ENCODE data around the gene VWA8. TPM values are rescaled to one million over a fixed set of nuclear protein-coding genes. Genes with fewer than 3 reads are reported as not detected.
A peak's percentile ranks its signal among the peaks of the same experiment; 100 is the strongest.

VWA8 gene
- total and polyA plus RNA-seq, 2 of the 13 experiments (the other 11 are each of a cell fraction or from before 2014, with no cell fraction given), result 9.1 to 17.3 TPM

DNA sequence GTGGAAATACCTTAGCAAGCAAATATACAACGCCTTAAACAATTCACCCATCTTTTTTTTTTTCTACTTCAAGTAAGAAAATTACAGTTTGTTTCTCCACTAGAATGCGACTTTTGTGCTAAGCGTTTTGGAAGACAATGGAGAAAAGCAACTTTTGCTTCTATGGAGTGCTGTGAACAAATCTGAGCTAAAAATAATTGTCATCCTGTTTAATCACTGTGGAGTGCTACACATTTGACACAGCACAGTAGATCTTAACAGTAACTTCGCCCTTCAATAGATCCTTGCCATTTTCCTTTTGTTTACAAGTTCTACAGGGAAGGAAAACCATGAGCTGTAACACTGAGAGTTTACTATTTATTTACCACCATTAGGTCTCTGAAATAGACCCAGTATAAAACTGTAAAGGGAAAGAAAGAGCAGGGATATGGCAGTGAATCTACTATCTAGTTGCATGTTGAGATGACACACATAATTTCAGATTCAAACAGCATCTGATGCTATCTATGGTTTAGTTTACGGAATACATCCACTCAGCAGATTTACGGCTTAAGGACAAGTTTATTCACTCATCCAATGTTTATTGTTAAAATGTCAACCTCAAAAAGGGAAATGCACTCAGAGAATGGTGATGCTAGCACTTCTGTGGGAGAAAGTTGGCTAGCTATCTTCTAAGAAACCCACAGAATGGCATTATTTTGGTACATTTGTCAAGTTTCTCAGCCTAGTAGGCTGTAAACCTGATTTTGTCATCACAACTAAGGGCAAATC is 175.3 kb downstream of the VWA8 start:
- in situ Hi-C loops (cut with HindIII; ENCODE audit: extremely low pct_ligation_motif_present, low pct_unique_long_range_greater_than_20kb) (no loop called here), intact Hi-C loops (cut with micrococcal nuclease; ENCODE audit: unreplicated experiment) (no loop called here)
- no peak overlapping the region for H3K9ac ChIP-seq (ENCODE audit: insufficient read depth, low read depth, low read length)
- POLR2A ChIA-PET, result no interaction called here
- no peaks in the 10 kb centered on the region for H3K9me3 ChIP-seq (ENCODE audit: low read length)
- no peak overlapping the region for H3K4me2 ChIP-seq (ENCODE audit: low read depth, low read length)
- no peaks in the 10 kb centered on the region for H3K27me3 ChIP-seq (ENCODE audit: control insufficient read depth in 1 of 2, insufficient read depth in 2 of 2, low read length in 2 of 2)
- H3K4me1 ChIP-seq (ENCODE audit: insufficient read depth, low read length), result peaks cover 19% of the 10 kb centered on the region
- ATAC-seq, result no peak
- H3K27ac ChIP-seq (ENCODE audit: extremely low read length, insufficient read depth, low read length), result no peak overlapping the region
- no peak for FAIRE-seq
- H2AFZ ChIP-seq (ENCODE audit: low read length), result no peak overlapping the region
- CTCF ChIA-PET (ENCODE audit: low intra/inter-chr PET ratio, low total read pairs), result no interaction called here
- no peaks in the 10 kb centered on the region for H4K20me1 ChIP-seq (ENCODE audit: insufficient read depth, low read length)
- no peak for DNase-seq (ENCODE audit: low spot score)
- TF ChIP-seq MAFK (conservative IDR thresholded peaks at IDR 0.05 in 1 of 2, IDR thresholded peaks at IDR 0.05 in 1 of 2; ENCODE audit: low read length in 2 of 2) (peak; percentile 21 to 61; a peak in 2 of 4 replicates), MAFF (IDR thresholded peaks at IDR 0.05; ENCODE audit: low read depth, low read length) (peak; percentile 47; the same call in 1 of the 2 replicates), NFKBIZ (CRISPR knock-in tag; IDR thresholded peaks at IDR 0.05) (no peak)
- TF ChIP-seq, protein P1, sequence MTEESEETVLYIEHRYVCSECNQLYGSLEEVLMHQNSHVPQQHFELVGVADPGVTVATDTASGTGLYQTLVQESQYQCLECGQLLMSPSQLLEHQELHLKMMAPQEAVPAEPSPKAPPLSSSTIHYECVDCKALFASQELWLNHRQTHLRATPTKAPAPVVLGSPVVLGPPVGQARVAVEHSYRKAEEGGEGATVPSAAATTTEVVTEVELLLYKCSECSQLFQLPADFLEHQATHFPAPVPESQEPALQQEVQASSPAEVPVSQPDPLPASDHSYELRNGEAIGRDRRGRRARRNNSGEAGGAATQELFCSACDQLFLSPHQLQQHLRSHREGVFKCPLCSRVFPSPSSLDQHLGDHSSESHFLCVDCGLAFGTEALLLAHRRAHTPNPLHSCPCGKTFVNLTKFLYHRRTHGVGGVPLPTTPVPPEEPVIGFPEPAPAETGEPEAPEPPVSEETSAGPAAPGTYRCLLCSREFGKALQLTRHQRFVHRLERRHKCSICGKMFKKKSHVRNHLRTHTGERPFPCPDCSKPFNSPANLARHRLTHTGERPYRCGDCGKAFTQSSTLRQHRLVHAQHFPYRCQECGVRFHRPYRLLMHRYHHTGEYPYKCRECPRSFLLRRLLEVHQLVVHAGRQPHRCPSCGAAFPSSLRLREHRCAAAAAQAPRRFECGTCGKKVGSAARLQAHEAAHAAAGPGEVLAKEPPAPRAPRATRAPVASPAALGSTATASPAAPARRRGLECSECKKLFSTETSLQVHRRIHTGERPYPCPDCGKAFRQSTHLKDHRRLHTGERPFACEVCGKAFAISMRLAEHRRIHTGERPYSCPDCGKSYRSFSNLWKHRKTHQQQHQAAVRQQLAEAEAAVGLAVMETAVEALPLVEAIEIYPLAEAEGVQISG (CRISPR knock-in tag; IDR thresholded peaks at IDR 0.05), result no peak
- H3K79me2 ChIP-seq (ENCODE audit: insufficient read depth, low read length), result no peaks in the 10 kb centered on the region
- no peak overlapping the region for H3K4me3 ChIP-seq (replicated peaks in 1 of 3; ENCODE audit: insufficient read depth in 1 of 3, low read depth in 2 of 3, low read length in 3 of 3)
- peaks cover 0 to 2% of the 10 kb centered on the region in 2 experiments; a peak in 1 of 5 replicates for H3K36me3 ChIP-seq (replicated peaks in 1 of 2; ENCODE audit: control insufficient read depth in 1 of 2, insufficient read depth in 2 of 2, low read length in 2 of 2)
- no TSS peak for BruUV-seq (replicated peaks)
- over 99% methylated on average over 6 of the region's 6 CpGs for WGBS (ENCODE audit: low lambda C conversion rate)

DNA sequence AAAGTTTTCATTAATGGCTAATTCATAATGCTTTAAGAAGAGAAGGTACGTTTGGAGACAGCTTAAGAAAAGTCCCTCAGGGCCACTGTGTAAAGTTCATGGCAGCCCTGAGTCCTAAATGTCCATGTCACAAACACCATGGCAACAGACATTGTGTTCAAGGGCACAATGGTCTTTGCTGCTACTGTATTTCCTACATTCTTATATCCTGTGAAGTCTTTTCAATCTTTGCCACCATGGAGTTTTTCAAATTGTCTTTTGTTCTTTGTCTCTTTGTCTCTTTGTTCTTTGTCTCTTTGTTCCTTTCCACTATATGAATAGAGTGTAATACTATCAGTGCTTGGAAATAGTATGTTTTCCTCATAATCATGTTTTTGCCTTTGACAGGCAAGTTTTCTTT is 178.8 kb downstream of the VWA8 start:
- ChIA-PET CTCF (ENCODE audit: low intra/inter-chr PET ratio, low total read pairs) (no interaction called here), POLR2A (no interaction called here)
- intact Hi-C loops (cut with micrococcal nuclease; ENCODE audit: unreplicated experiment) (no loop called here), in situ Hi-C loops (cut with HindIII; ENCODE audit: extremely low pct_ligation_motif_present, low pct_unique_long_range_greater_than_20kb) (no loop called here)
- H3K27ac ChIP-seq (ENCODE audit: extremely low read length, insufficient read depth, low read length), result peak overlapping the region; percentile 13
- H3K36me3 ChIP-seq (replicated peaks in 1 of 2; ENCODE audit: control insufficient read depth in 1 of 2, insufficient read depth in 2 of 2, low read length in 2 of 2), result peaks cover 0 to 6% of the 10 kb centered on the region in 2 experiments; a peak in 1 of 5 replicates
- TF ChIP-seq ZNF44 (CRISPR knock-in tag; IDR thresholded peaks at IDR 0.05) (no peak), TBX2 (CRISPR knock-in tag; IDR thresholded peaks at IDR 0.05; ENCODE audit: borderline replicate concordance) (no peak), SOX13 (IDR thresholded peaks at IDR 0.05) (no peak), SOX13 (CRISPR knock-in tag; conservative IDR thresholded peaks at IDR 0.05 in 1 of 2, IDR thresholded peaks at IDR 0.05 in 1 of 2) (peak in 1 of 2 experiments; percentile 22; a peak in 1 of 4 replicates)
- no TSS peak for BruUV-seq (replicated peaks)
- FAIRE-seq (no peak), DNase-seq (ENCODE audit: low spot score) (peak; percentile 24), ATAC-seq (no peak)
- WGBS (ENCODE audit: low lambda C conversion rate), result 69% methylated on average over 1 of the region's 1 CpG
- H3K9me3 ChIP-seq (ENCODE audit: low read length), result no peaks in the 10 kb centered on the region
- no peak overlapping the region for H3K4me2 ChIP-seq (ENCODE audit: low read depth, low read length)
- H3K27me3 ChIP-seq (ENCODE audit: control insufficient read depth in 1 of 2, insufficient read depth in 2 of 2, low read length in 2 of 2), result no peaks in the 10 kb centered on the region
- H3K79me2 ChIP-seq (ENCODE audit: insufficient read depth, low read length), result no peaks in the 10 kb centered on the region
- H3K4me1 ChIP-seq (ENCODE audit: insufficient read depth, low read length), result peaks cover 21% of the 10 kb centered on the region
- no peak overlapping the region for H2AFZ ChIP-seq (ENCODE audit: low read length)
- no peak overlapping the region for H3K4me3 ChIP-seq (replicated peaks in 1 of 3; ENCODE audit: insufficient read depth in 1 of 3, low read depth in 2 of 3, low read length in 3 of 3)
- H3K9ac ChIP-seq (ENCODE audit: insufficient read depth, low read depth, low read length), result no peak overlapping the region
- H4K20me1 ChIP-seq (ENCODE audit: insufficient read depth, low read length), result no peaks in the 10 kb centered on the region
